ENCODE measurements around the gene STXBP2.
A peak's percentile ranks its signal among the peaks of the same experiment; 100 is the strongest.

The STXBP2 gene

DNA sequence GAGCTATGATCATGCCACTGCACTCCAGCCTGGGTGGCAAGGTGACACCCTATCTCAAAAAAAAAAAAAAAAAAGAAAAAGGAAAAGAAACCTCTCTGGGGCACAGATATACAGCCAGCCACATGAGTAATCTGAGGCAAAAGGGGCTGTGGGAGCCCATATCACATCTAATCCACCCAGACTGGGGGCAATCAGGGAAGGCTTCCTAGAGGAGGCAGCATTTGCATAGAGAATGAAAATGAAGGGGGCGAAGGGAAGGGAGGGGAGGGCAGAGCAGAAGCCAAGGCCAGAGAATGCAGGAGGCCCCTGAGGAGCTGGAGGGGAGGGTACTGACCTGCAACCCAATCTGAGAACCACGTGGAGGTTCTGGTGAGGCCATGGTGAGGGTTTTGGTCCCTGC lies 13.2 kb downstream of the STXBP2 start:
- peaks cover under 1% of the 10 kb centered on the region for H3K36me3 ChIP-seq (ENCODE audit: control insufficient read depth, insufficient read depth, low read length)
- no peak overlapping the region for H3K27ac ChIP-seq (ENCODE audit: insufficient read depth, low read length, poor library complexity, severe bottlenecking)
- no peaks in the 10 kb centered on the region for H3K27me3 ChIP-seq (replicated peaks; ENCODE audit: control insufficient read depth, insufficient read depth, low read length, poor library complexity, severe bottlenecking)
- H3K4me1 ChIP-seq (ENCODE audit: control insufficient read depth, insufficient read depth, low read length, poor library complexity, severe bottlenecking) = peaks cover 4% of the 10 kb centered on the region
- no peaks in the 10 kb centered on the region for H3K9me3 ChIP-seq (ENCODE audit: control insufficient read depth, low read length)
- H3K4me3 ChIP-seq (ENCODE audit: insufficient read depth, low read depth, low read length, poor library complexity, severe bottlenecking) = no peak overlapping the region
- DNase-seq = no peak

DNA sequence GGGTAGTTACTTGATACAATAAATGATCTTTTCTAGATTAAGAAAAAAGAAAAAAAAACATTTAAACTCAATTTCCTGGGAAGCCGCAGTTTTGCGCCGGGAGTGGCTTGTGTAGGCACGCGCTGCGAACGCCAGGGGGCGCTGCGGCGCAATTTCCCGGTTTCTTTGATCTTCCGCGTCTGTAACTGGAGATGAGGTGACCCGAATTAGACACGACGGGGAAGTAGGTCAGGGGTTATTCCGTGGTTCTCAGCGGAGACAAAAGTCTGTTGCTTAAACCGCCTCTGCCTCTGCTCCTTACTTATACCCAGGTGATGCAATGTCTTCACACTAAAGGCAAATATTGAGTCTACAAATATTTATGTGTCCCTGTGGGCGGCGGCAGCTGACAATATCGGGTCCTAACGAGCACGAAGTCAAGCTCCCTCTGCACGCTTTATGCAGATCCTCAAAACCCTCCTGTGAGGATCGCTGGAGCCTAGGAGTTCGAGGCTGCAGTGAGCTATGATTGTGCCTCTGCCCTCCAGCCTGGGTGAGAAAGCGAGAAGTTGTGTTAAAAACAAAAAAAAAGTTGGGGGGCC lies 15.2 kb downstream of the STXBP2 start:
- no peaks in the 10 kb centered on the region for H3K36me3 ChIP-seq (ENCODE audit: control insufficient read depth, insufficient read depth, low read length)
- peak; percentile 78 to 87 (median 86) for DNase-seq
- H3K27me3 ChIP-seq (replicated peaks; ENCODE audit: control insufficient read depth, insufficient read depth, low read length, poor library complexity, severe bottlenecking) = no peaks in the 10 kb centered on the region
- H3K4me1 ChIP-seq (ENCODE audit: control insufficient read depth, insufficient read depth, low read length, poor library complexity, severe bottlenecking) = peaks cover 4% of the 10 kb centered on the region
- peak overlapping the region; percentile 35 for H3K4me3 ChIP-seq (ENCODE audit: insufficient read depth, low read depth, low read length, poor library complexity, severe bottlenecking)
- peak overlapping the region; percentile 48 for H3K27ac ChIP-seq (ENCODE audit: insufficient read depth, low read length, poor library complexity, severe bottlenecking)
- H3K9me3 ChIP-seq (ENCODE audit: control insufficient read depth, low read length) = no peaks in the 10 kb centered on the region

DNA sequence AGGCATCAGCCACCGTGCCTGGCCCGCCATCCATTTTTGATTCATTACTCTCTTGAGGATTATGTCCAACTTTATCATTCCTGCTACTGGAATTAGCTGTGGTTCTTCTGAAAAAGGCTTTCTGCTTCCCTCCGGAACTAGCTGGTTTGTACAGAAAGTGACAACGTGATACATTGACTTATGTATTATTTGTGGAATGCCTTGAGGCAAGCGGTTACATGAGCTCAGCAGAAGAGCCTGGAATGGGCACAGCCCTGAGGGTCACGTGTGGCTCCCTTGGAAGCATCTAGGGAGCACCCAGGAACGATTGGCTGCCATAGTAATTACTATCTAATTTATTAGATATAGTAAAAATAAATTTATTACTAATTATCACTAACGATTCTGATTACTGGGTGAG lies 17.5 kb downstream of the STXBP2 start:
- H3K36me3 ChIP-seq (ENCODE audit: control insufficient read depth, insufficient read depth, low read length) = no peaks in the 10 kb centered on the region
- no peaks in the 10 kb centered on the region for H3K9me3 ChIP-seq (ENCODE audit: control insufficient read depth, low read length)
- peaks cover 11% of the 10 kb centered on the region for H3K4me1 ChIP-seq (ENCODE audit: control insufficient read depth, insufficient read depth, low read length, poor library complexity, severe bottlenecking)
- H3K27me3 ChIP-seq (replicated peaks; ENCODE audit: control insufficient read depth, insufficient read depth, low read length, poor library complexity, severe bottlenecking) = no peaks in the 10 kb centered on the region
- no peak overlapping the region for H3K27ac ChIP-seq (ENCODE audit: insufficient read depth, low read length, poor library complexity, severe bottlenecking)
- no peak overlapping the region for H3K4me3 ChIP-seq (ENCODE audit: insufficient read depth, low read depth, low read length, poor library complexity, severe bottlenecking)
- no peak for DNase-seq

DNA sequence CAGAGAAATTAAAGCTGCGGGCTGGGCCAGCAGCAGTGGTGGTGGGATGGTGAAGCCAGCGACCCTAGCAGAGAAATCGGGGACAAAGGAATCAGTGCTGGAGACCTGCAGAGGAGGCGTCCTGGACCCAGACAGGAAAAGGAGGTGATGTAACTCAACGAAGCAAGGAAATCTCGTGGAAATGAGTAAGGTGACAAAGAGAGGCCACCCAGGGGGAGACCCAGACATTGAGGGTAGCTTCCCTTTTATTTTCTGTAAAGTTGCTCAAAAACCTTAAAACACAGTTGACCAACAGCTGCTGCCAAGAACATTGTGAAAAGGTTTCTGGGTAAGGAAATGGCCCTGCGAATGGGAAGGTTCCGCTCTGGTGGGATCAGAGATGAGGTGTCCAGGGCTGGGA lies 18.7 kb downstream of the STXBP2 start:
- Histone ChIP-seq H3K27me3 (replicated peaks; ENCODE audit: control insufficient read depth, insufficient read depth, low read length, poor library complexity, severe bottlenecking) (no peaks in the 10 kb centered on the region), H3K27ac (ENCODE audit: insufficient read depth, low read length, poor library complexity, severe bottlenecking) (no peak overlapping the region), H3K9me3 (ENCODE audit: control insufficient read depth, low read length) (no peaks in the 10 kb centered on the region), H3K4me3 (ENCODE audit: insufficient read depth, low read depth, low read length, poor library complexity, severe bottlenecking) (no peak overlapping the region), H3K36me3 (ENCODE audit: control insufficient read depth, insufficient read depth, low read length) (no peaks in the 10 kb centered on the region), H3K4me1 (ENCODE audit: control insufficient read depth, insufficient read depth, low read length, poor library complexity, severe bottlenecking) (peaks cover 11% of the 10 kb centered on the region)
- DNase-seq = no peak

DNA sequence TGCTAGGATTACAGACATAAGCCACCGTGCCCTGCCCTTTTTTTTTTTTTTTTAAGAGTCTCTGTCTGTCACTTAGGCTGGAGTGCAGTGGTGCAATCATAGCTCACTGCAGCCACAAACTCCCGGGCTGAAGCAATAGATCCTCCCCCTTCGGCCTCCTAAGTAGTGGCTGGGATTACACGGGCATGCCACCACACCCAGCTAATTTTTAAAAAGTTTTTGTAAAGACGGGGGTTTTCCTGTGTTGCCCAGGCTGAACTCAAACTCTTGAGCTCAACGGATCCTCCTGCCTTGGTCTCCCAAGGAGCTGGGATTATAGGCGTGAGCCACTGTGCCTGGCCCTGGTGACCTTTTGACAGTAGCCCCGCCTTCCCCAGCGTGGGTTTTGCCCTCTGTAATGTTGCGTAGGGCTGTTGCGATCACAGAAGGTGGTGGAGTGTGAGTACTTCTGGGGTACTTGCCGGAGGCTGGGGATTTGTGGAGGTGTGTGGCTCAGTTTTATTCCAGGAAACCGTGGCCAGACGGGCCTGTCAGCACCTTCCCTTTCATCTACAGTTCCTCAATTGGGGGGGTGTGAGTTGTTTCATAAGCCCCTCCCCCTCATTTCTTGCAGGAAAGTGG lies 20.3 kb downstream of the STXBP2 start:
- no peak overlapping the region for H3K4me3 ChIP-seq (ENCODE audit: insufficient read depth, low read depth, low read length, poor library complexity, severe bottlenecking)
- no peaks in the 10 kb centered on the region for H3K27me3 ChIP-seq (replicated peaks; ENCODE audit: control insufficient read depth, insufficient read depth, low read length, poor library complexity, severe bottlenecking)
- H3K36me3 ChIP-seq (ENCODE audit: control insufficient read depth, insufficient read depth, low read length) = no peaks in the 10 kb centered on the region
- no peaks in the 10 kb centered on the region for H3K9me3 ChIP-seq (ENCODE audit: control insufficient read depth, low read length)
- no peak for DNase-seq
- no peak overlapping the region for H3K27ac ChIP-seq (ENCODE audit: insufficient read depth, low read length, poor library complexity, severe bottlenecking)
- H3K4me1 ChIP-seq (ENCODE audit: control insufficient read depth, insufficient read depth, low read length, poor library complexity, severe bottlenecking) = peaks cover 7% of the 10 kb centered on the region

DNA sequence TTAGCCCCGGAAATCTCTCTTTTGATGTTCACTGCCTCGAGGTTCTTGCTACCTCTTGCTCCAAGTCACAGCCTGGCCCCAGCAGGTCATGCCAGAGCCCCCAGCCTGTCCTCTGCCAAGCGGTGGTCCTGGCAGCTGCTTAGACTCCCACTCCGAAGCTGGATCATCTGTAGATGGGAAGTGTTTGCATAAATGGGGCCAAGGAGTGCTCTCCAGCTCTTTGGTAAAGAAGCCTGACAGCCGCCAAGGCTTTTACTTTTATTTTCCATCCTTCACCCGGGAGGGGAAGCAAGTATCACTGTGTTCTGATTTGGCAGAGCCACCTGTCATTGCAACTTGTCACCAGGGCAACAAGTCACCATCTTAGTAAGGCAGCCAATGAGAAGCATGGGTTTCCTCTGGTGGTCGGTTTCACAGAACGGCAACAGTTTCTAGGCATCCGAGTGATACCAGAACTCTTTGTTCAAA lies 21.3 kb downstream of the STXBP2 start:
- H3K27ac ChIP-seq (ENCODE audit: insufficient read depth, low read length, poor library complexity, severe bottlenecking) = peak overlapping the region; percentile 27
- peak overlapping the region; percentile 9 for H3K4me3 ChIP-seq (ENCODE audit: insufficient read depth, low read depth, low read length, poor library complexity, severe bottlenecking)
- no peaks in the 10 kb centered on the region for H3K36me3 ChIP-seq (ENCODE audit: control insufficient read depth, insufficient read depth, low read length)
- no peak for DNase-seq
- H3K27me3 ChIP-seq (replicated peaks; ENCODE audit: control insufficient read depth, insufficient read depth, low read length, poor library complexity, severe bottlenecking) = no peaks in the 10 kb centered on the region
- H3K9me3 ChIP-seq (ENCODE audit: control insufficient read depth, low read length) = no peaks in the 10 kb centered on the region
- H3K4me1 ChIP-seq (ENCODE audit: control insufficient read depth, insufficient read depth, low read length, poor library complexity, severe bottlenecking) = peaks cover 7% of the 10 kb centered on the region

DNA sequence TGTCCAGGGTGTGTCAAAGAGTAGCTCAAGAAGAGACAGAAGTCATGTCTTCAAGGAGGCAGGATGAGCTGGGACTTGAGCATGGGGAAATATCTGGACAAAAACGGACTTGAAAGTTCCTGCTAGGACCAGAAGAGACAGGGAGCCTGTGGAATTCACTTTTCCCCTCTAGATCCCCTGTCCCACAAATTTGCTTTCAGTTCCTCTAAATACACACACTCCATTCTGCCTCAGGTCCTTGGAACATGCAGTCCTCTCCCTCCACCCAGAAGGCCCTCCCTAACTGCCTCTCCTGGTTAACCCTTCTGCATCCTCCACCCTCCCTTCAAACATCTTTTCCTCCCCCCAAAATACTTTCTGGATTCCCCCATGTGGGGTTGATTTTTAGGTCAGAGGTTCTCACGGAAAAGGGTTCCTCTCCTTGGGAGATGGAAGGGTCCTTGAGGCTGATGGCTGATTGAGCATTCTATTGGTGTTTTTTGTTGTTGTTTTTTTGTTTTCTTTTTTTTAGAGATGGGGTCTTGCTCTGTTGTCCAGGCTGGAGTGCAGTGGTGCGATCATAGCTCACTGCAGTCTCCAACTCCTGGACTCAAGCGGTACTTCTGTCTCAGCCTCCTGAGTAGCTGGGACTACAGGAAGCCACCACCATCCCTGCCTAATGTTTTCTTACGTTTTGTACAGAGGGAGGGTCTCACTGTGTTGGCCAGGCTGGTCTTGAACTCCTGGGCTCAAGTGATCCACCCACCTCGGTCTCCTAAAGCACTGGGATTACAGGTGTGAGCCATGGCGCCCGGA lies 25.0 kb downstream of the STXBP2 start:
- no peak overlapping the region for H3K4me3 ChIP-seq (ENCODE audit: insufficient read depth, low read depth, low read length, poor library complexity, severe bottlenecking)
- H3K9me3 ChIP-seq (ENCODE audit: control insufficient read depth, low read length) = no peaks in the 10 kb centered on the region
- no peaks in the 10 kb centered on the region for H3K36me3 ChIP-seq (ENCODE audit: control insufficient read depth, insufficient read depth, low read length)
- DNase-seq = no peak
- H3K27ac ChIP-seq (ENCODE audit: insufficient read depth, low read length, poor library complexity, severe bottlenecking) = no peak overlapping the region
- H3K27me3 ChIP-seq (replicated peaks; ENCODE audit: control insufficient read depth, insufficient read depth, low read length, poor library complexity, severe bottlenecking) = no peaks in the 10 kb centered on the region
- peaks cover 7% of the 10 kb centered on the region for H3K4me1 ChIP-seq (ENCODE audit: control insufficient read depth, insufficient read depth, low read length, poor library complexity, severe bottlenecking)

DNA sequence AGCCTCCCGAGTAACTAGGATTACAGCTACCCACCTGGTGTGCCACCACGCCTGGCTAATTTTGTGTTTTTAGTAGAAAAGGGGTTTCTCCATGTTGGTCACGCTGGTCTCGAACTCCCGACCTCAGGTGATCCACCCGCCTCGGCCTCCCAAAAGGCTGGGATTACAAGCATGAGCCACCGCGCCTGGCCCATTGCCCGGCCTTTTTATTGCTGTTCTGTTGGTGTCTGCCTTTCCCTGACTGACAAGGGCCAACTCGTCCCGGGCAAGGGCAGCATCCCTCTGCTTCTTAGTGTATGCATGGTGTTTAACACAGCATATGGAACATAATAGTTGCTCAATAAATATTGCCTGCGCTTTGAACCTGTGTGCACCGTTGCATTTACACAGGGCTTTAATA lies 25.7 kb downstream of the STXBP2 start:
- H3K4me1 ChIP-seq (ENCODE audit: control insufficient read depth, insufficient read depth, low read length, poor library complexity, severe bottlenecking) = peaks cover 7% of the 10 kb centered on the region
- no peaks in the 10 kb centered on the region for H3K9me3 ChIP-seq (ENCODE audit: control insufficient read depth, low read length)
- no peak overlapping the region for H3K27ac ChIP-seq (ENCODE audit: insufficient read depth, low read length, poor library complexity, severe bottlenecking)
- no peaks in the 10 kb centered on the region for H3K36me3 ChIP-seq (ENCODE audit: control insufficient read depth, insufficient read depth, low read length)
- no peaks in the 10 kb centered on the region for H3K27me3 ChIP-seq (replicated peaks; ENCODE audit: control insufficient read depth, insufficient read depth, low read length, poor library complexity, severe bottlenecking)
- DNase-seq = no peak
- no peak overlapping the region for H3K4me3 ChIP-seq (ENCODE audit: insufficient read depth, low read depth, low read length, poor library complexity, severe bottlenecking)

DNA sequence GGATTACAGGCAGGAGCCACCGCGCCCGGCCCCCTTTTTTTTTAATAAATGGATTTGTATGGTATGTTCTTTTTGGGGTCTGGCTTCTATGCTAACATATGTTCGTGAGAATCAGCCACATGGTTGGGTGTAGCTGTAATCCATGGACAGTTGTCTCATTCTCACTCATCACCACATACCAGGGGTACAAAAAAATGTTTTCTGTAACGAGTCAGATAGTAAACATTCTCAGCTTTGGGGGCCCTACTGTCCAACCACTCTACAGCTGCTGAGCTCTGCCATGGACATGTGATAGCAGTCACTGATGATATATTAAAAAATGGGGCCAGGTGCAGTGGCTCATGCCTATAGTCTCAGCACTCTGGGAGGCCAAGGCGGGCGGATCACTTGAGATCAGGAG lies 26.8 kb downstream of the STXBP2 start:
- Histone ChIP-seq H3K36me3 (ENCODE audit: control insufficient read depth, insufficient read depth, low read length) (no peaks in the 10 kb centered on the region), H3K9me3 (ENCODE audit: control insufficient read depth, low read length) (no peaks in the 10 kb centered on the region), H3K4me1 (ENCODE audit: control insufficient read depth, insufficient read depth, low read length, poor library complexity, severe bottlenecking) (no peaks in the 10 kb centered on the region), H3K27ac (ENCODE audit: insufficient read depth, low read length, poor library complexity, severe bottlenecking) (no peak overlapping the region), H3K27me3 (replicated peaks; ENCODE audit: control insufficient read depth, insufficient read depth, low read length, poor library complexity, severe bottlenecking) (no peaks in the 10 kb centered on the region), H3K4me3 (ENCODE audit: insufficient read depth, low read depth, low read length, poor library complexity, severe bottlenecking) (no peak overlapping the region)
- no peak for DNase-seq

DNA sequence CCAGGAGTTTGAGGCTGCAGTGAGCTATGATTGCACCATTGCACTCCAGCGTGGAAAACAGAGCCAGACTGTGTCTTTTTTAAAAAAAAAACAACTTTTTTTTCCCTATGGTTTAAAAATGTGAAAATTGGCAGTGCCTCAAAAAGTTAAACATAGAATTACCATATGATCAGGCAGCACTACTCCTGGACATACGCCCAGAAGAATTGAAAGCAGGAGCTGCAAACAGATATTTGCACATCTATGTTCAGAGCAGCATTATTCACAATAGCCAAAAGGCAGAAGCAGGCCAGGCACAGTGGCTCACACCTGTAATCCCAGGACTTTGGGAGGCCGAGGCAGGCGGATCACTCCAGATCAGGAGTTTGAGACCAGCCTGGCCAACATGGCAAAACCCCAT lies 28.2 kb downstream of the STXBP2 start:
- H3K9me3 ChIP-seq (ENCODE audit: control insufficient read depth, low read length) = no peaks in the 10 kb centered on the region
- H3K36me3 ChIP-seq (ENCODE audit: control insufficient read depth, insufficient read depth, low read length) = no peaks in the 10 kb centered on the region
- peaks cover under 1% of the 10 kb centered on the region for H3K4me1 ChIP-seq (ENCODE audit: control insufficient read depth, insufficient read depth, low read length, poor library complexity, severe bottlenecking)
- H3K27ac ChIP-seq (ENCODE audit: insufficient read depth, low read length, poor library complexity, severe bottlenecking) = no peak overlapping the region
- no peak for DNase-seq
- H3K4me3 ChIP-seq (ENCODE audit: insufficient read depth, low read depth, low read length, poor library complexity, severe bottlenecking) = no peak overlapping the region
- H3K27me3 ChIP-seq (replicated peaks; ENCODE audit: control insufficient read depth, insufficient read depth, low read length, poor library complexity, severe bottlenecking) = no peaks in the 10 kb centered on the region
